Renal pelvis (tissue), 4 donors: ENCODE data around the gene KIAA1217. TPM values are rescaled to one million over a fixed set of nuclear protein-coding genes. Genes with fewer than 3 reads are reported as not detected.

Source experiments
- DNase-seq: peaks from one replicate; pipeline ENCODE4 v3.0.0-alpha.2; 2013
- polyA plus RNA-seq, 3 donors: library from polyadenylated mRNA; unstranded; fragments of 120-200 nt; gene quantifications; one replicate each; pipeline ENCODE4 v1.2.1, GENCODE V29; 2013; ENCODE audit not compliant: insufficient read length in 3 of 3

KIAA1217 gene
- polyA plus RNA-seq, 3 donors: 83.5 to 102 (median 99.4) TPM

DNA sequence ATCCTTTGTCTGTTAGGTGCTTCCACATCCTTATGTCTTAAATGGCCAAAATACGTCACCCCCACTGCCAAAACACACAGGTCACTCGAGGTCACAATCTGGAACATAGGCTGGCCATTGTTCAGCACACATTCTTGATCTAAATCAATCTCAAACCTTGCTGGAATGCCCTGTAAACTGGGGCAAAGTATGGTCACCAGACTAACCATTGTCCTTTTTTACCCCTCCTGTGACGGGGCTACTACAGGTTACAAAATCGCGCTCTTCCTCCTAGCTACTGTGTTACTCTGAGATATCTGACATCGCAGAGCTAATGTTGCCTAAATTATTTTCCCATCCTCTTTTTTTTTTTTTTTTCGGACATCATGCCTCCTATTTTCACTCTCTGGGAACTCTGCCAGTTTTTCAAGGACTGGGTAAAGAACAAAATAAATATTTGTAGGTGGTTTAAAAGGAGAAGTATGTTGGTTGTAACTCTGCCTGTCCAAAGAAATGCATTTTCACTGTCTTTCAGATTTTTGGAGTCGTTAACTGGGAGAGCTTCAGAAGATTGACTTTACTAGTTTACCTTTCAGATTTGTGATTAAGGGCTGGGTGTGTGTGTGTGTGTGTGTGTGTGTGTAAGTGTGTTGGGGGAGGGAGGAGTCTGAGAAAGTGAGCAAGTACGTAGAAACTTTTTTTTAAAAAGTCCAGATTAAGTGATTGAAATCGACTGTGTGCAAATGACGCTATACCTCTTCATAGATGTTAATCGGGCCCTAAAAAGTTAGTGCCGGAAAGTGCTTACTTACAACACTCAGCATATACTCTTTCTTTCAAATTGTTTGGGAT, 942 bp upstream of the KIAA1217 start:
- no peak for DNase-seq

GRCh38 chr10:24209432-24209771, 464 bp downstream of the KIAA1217 start:
- DNase-seq: peak; percentile 63

GRCh38 chr10:24209946-24210491, 1.1 kb downstream of the KIAA1217 start:
- peak; percentile 48 for DNase-seq

GRCh38 chr10:24210501-24210900, 1.6 kb downstream of the KIAA1217 start:
- DNase-seq: no peak

DNA sequence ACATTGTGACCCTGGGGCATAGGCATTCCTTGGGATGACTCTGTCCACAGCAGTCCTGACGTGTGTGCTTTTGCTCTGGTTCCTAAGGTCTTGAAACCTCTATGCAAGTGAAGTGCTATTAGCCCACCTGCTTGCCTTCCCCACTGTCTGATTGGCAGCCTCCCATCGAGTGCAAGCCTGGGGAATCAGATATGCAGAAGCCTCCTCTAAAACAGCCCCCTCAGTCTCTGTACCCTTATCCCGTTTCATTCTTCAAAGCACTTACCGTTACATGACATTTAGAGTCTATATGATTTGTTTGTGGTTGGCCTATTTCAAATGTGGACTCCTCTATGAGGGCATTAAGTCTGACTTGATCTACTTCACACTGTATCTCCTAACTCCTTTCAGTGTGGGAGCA, 4.3 kb downstream of the KIAA1217 start:
- no peak for DNase-seq

DNA sequence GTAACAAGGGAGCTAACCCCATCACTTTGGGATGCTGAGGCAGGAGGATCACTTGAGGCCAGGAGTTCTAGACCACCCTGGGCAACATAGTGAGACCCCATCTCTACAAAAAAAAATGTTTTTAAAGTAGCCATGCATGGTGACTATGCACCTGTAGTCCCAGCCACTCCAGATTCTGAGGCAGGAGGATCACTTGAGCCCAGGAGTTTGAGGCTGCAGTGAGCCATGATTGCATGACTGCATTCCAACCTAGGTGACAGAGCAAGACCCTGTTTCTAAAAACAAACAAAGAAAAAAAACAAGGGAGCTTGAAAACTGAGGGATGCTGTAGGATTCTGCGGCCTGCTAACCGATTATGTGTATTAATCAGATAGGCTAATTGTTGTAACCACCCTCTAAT, 4.9 kb downstream of the KIAA1217 start:
- DNase-seq: no peak

DNA sequence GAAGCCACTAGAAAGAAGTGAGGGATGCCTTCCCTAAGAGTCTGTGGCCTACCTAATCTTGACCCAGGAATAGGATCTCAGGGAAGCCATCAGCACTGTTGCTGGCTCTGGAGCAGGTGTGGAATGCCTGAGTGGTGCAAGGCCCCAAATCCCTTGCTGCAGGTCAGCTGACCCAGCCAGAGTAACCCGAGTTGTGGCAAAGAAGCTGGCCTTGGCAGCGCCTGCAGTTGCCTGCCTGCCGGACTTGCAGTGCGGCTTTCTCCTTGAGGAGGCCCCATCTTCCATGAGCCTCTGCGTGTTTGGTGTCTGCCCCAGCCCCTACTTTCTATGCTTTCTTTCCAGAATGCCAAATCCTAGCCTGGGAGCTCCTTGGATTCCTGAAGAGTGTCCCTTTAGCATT, 5.8 kb downstream of the KIAA1217 start:
- no peak for DNase-seq

DNA sequence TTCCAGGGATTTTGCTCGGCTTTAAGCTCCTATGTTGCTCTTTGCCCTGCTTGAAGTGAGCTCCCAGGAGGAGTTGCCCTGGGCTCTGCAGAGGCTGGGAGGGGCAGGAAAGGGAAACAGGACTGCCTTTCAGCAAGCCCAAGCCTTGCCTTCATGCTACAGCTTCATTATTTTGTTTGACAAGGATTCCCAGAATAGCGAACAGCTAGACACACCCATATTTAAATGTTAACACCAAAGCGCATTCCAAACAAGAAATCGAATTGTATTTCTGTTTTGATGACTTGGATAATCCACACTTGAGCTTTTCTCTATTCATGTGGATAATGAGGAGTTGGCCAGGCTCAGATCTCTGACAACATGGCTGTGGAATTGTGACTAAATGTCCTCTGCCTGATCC, 6.3 kb downstream of the KIAA1217 start:
- no peak for DNase-seq

DNA sequence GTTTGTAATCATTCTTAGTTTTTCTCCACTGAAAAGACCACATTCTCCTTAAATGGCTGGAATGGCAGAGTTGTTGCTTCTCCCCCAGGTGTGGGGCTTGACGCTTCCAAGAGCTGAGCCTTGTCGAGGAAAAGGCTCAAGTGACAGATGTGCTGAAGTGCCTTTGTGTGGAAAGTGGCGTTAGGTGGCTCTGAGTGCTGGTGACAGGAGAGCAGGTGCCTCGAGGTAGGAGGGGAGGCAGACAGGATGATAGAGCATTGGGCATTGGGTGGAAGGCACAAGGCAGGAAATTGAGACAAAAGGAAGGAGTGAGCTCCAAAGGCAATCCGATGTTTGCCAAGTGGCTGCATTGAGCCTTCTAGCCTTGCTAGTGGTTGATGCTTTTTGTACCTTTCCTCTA, 6.7 kb downstream of the KIAA1217 start:
- no peak for DNase-seq

GRCh38 chr10:24219963-24220362, 11.0 kb downstream of the KIAA1217 start:
- DNase-seq: no peak

DNA sequence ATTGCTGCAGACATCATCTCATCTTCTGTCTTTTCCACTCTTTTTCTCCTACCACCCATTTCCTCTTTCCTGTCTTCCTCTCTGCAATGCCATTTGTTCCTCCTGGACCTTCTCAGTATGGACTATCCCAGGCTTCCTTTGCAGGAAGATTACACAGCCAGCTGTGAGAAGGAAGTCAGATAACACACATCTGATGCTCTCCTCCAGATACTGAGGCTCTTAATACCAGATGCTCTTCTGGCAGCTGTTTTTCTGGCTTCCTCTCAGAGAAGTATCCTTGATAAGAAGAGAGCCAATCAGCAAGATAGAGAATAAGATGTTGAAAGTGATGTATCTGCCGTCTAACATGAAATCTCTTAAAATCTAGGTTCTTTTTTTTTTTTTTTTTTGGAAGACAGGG, 14.4 kb downstream of the KIAA1217 start:
- no peak for DNase-seq

- no peak for DNase-seq
Measured at GRCh38 chr10:24223953-24224352, 15.0 kb downstream of the KIAA1217 start.

GRCh38 chr10:24228642-24229041, 19.7 kb downstream of the KIAA1217 start:
- no peak for DNase-seq

DNA sequence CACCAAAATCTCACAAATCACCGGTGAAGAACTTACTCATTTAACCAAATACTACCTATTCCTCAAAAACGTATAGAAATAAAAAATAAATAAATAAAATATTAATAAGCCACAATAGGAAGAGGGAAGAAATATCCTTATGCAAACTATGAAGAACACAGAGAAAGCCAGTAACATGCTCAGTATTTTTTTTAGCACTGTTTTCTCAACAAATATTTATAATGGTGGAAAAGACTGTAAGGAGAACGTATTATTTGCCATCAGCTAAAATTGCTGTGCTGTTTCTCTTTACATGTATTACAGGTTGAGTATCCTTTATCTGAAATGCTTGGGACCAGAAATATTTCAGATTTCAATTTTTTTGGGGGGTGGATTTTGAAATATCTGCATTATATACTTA, 21.0 kb downstream of the KIAA1217 start:
- DNase-seq: no peak

GRCh38 chr10:24231200-24231599, 22.3 kb downstream of the KIAA1217 start:
- DNase-seq: no peak

GRCh38 chr10:24234784-24235183, 25.8 kb downstream of the KIAA1217 start:
- no peak for DNase-seq

DNA sequence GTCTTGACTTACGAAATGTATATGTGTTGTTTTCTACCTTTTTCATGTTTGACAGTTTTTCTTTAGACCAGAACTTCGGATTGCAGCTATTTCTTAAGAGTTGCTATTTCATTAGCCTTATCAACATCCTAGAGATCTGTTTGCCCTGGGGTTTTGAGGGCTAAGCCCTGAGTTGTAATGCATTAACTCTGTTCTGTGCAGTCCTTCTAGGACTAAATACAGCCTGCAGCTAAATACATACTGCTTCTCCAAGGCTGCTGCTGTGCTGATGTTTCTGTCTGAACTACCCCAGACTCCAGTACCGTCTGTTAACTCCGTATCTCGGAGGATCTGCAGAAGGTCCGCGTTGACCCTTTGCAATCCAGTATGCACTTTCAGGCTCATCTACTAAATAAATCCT, 26.5 kb downstream of the KIAA1217 start:
- no peak for DNase-seq

DNA sequence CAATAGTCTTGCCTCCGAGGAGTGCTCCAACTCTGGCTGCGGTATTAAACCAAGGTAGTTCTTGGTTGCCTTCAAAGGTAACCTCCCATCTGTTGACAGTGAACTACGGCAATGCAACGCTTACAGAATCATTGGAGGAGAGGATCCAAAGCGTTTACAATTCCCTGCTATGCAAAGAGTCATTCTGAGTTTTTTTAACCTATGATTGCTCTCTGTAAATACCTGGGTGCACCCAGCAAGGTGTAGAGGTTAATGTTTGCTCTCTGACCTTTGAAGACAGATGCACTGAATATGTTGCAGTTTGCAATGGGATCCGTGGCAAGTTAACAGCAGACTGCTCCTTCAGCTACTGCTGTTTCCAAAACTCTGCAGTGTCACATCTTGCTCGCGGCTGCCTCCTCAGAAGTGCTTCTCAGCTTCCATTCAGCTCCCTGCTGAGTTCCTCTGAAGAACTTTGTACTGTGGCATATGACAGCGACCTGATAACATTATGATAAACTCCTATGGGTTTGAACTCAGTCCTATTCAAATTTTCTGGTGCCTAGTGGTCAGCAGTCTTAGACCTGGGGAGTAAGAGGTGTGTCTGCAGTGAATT, 29.0 kb downstream of the KIAA1217 start:
- no peak for DNase-seq

- peak; percentile 76 for DNase-seq
Measured at GRCh38 chr10:24238519-24239247, 29.7 kb downstream of the KIAA1217 start.

- DNase-seq: no peak
Measured at GRCh38 chr10:24239289-24240040, 30.5 kb downstream of the KIAA1217 start.

DNA sequence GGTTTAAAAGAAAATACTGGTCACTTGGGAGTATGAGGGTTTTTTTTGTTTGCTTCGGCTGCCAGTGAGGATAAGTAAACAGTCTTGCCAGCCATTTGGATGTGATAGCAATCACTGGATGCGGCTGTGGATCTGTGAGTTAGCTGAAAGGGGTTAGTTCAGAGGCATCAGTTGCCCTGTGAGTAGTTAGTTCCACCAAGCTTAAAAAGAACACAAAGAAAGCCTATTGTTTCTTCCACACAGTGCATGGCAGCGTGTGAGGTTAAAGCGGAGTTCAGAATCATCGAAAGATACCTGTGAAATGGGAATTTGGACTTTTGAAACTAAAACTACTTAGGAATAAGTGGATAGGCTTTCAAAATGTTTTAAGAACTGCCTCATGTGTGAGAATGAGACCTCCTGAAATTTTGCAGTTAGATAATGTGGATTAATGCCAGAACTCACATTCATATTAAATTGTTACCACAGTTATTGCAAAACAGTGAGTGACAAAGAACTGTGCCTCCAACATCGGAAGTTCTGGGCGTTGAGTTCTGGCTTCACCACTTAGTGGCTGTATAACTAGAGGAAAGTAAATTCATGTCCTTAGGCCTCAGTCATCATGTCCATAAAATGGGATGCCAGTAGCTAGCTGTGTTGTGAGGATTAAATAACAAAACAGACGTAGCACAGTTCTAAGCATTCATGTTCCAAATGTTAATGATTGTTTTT, 31.3 kb downstream of the KIAA1217 start:
- DNase-seq: no peak
